Keratinocyte (primary cell): ENCODE results near the gene ASTN2. TPM values are rescaled to one million over a fixed set of nuclear protein-coding genes. Genes with fewer than 3 reads are reported as not detected.

ENCODE experiments used
- DNase-seq: peaks from one replicate; pipeline ENCODE4 v3.0.0-alpha.2; 2011; ENCODE audit warnings: low read depth, missing footprints, low spot score
- FAIRE-seq: peaks from 2 replicates; lab custom pipeline; 2011; peaks lifted over from hg19 to GRCh38; lab: Jason Lieb, UNC
- H2AFZ ChIP-seq: 2 replicates; pipeline ENCODE4 v1.6.0; 2012; ENCODE audit warnings: low read length, control low read depth, inconsistent platforms; ENCODE audit not compliant: control insufficient read depth
- H3K27ac ChIP-seq: 2 replicates; pipeline ENCODE4 v1.5.1; 2011; ENCODE audit warnings: low read length; ENCODE audit not compliant: control insufficient read depth, insufficient read depth
- H3K27me3 ChIP-seq: 3 replicates; pipeline ENCODE4 v1.6.0; 2011; ENCODE audit warnings: low read length; ENCODE audit not compliant: control insufficient read depth, insufficient read depth; ENCODE audit errors: extremely low read depth
- H3K36me3 ChIP-seq, 2 experiments: 2 replicates in 1 of 2; 3 replicates in 1 of 2; pipeline ENCODE4 v1.5.1; 2011; ENCODE audit warnings: low read length in 2 of 2, mild to moderate bottlenecking in 1 of 2; ENCODE audit not compliant: control insufficient read depth in 2 of 2, insufficient read depth in 2 of 2; ENCODE audit errors: extremely low read depth in 1 of 2
- H3K4me1 ChIP-seq: 3 replicates; pipeline ENCODE4 v1.5.1; 2011; ENCODE audit warnings: low read length; ENCODE audit not compliant: control insufficient read depth, insufficient read depth; ENCODE audit errors: extremely low read depth
- H3K4me2 ChIP-seq: 3 replicates; pipeline ENCODE4 v1.6.0; 2011; ENCODE audit warnings: low read depth, low read length; ENCODE audit not compliant: control insufficient read depth, insufficient read depth; ENCODE audit errors: extremely low read depth
- H3K4me3 ChIP-seq, 3 experiments: fragments of 200-600 bp in 1 of 3; sonication (generic) in 1 of 3; 2 replicates in 2 of 3; 3 replicates in 1 of 3; pipeline ENCODE4 v1.5.1; 2011 to 2016; ENCODE audit warnings: low read length in 3 of 3, mild to moderate bottlenecking in 3 of 3, control low read depth in 2 of 3, inconsistent platforms in 1 of 3, low read depth in 1 of 3, mixed read lengths in 1 of 3, mixed run types in 1 of 3, moderate library complexity in 1 of 3; ENCODE audit not compliant: control insufficient read depth in 2 of 3, insufficient read depth in 2 of 3; ENCODE audit errors: extremely low read depth in 1 of 3
- H3K79me2 ChIP-seq: 2 replicates; pipeline ENCODE4 v1.6.0; 2012; ENCODE audit warnings: low read length; ENCODE audit not compliant: control insufficient read depth, insufficient read depth
- H3K9ac ChIP-seq: 3 replicates; pipeline ENCODE4 v1.6.0; 2011; ENCODE audit warnings: low read length; ENCODE audit not compliant: control insufficient read depth, insufficient read depth; ENCODE audit errors: extremely low read depth
- H3K9me1 ChIP-seq: 3 replicates; pipeline ENCODE4 v1.6.0; 2011; ENCODE audit warnings: low read length; ENCODE audit not compliant: control insufficient read depth, insufficient read depth; ENCODE audit errors: extremely low read depth
- H3K9me3 ChIP-seq: 2 replicates; pipeline ENCODE4 v1.5.1; 2012; ENCODE audit warnings: low read depth, low read length; ENCODE audit not compliant: control insufficient read depth
- H4K20me1 ChIP-seq: 3 replicates; pipeline ENCODE4 v1.6.0; 2011; ENCODE audit warnings: low read length; ENCODE audit not compliant: control insufficient read depth, insufficient read depth; ENCODE audit errors: extremely low read depth
- CTCF ChIP-seq, 3 experiments: IDR thresholded peaks in 1 of 3; conservative IDR thresholded peaks in 1 of 3; optimal IDR thresholded peaks in 1 of 3; 2 replicates in 2 of 3; 3 replicates in 1 of 3; pipeline versions ENCODE3 to v1.5.1; 2011; ENCODE audit warnings: low read length in 3 of 3, mild to moderate bottlenecking in 3 of 3, moderate library complexity in 2 of 3, control low read depth in 1 of 3, inconsistent platforms in 1 of 3; ENCODE audit not compliant: insufficient read depth in 2 of 3; ENCODE audit errors: extremely low read depth in 1 of 3
- EZH2 ChIP-seq: IDR thresholded peaks from one replicate; pipeline ENCODE4 v1.6.1; 2012; ENCODE audit warnings: inconsistent platforms, mild to moderate bottlenecking, low read length, moderate library complexity
- dilution Hi-C: fragments of 300-500 bp; cut with MboI; formaldehyde crosslinking; loops from one replicate; pipeline ENCODE4 v1.7.0; 2020; ENCODE audit warnings: low sequenced_read_pairs; ENCODE audit not compliant: extremely low pct_ligation_motif_present
- polyA plus RNA-seq, 5 experiments: library from polyadenylated mRNA; depleted of rRNA in 3 of 5; stranded (reverse) in 3 of 5; stranded (forward) in 1 of 5; unstranded in 1 of 5; fragments of >200 nt; gene quantifications; 1 replicate in 1 of 5; 2 replicates in 3 of 5; 3 replicates in 1 of 5; pipeline versions ENCODE4 v1.2.1 to v1.2.3, GENCODE V29; 2011 to 2012; ENCODE audit warnings: missing spikeins in 2 of 5, low read depth in 1 of 5, low replicate concordance in 1 of 5

The ASTN2 gene
- polyA plus RNA-seq, 1 donor (not counting 4 experiments of a cell fraction or from before 2014, with no cell fraction given): 0.31 TPM

DNA sequence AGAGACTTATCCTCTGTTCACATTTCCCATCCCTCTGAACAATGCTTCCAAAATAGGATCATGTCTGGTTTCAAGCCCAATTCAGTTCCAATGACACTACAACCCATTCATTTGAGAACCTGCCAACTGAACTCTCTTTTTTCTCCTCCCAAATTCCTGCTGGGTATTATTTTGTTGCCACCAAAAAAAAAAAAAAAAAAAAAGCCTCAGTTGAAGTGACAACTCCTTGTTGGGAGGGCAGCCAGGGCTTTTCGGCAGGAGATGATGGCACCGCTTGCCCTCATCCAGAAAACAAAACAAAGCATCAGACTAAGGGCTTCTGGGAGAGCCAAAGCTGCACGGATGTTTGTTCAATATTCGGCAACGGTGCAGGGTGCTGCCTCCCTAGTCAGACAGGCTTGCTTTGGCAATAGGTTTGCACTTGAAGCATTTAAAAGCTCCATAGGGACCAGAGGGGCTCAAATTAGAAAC, 758.3 kb downstream of the ASTN2 start:
- H4K20me1 ChIP-seq: no peaks in the 10 kb centered on the region
- FAIRE-seq: no peak
- no peaks in the 10 kb centered on the region for H3K36me3 ChIP-seq
- H2AFZ ChIP-seq: no peak overlapping the region
- H3K79me2 ChIP-seq: no peaks in the 10 kb centered on the region
- no peaks in the 10 kb centered on the region for H3K27me3 ChIP-seq
- no peaks in the 10 kb centered on the region for H3K9me1 ChIP-seq
- no peak for DNase-seq
- no peak overlapping the region for H3K27ac ChIP-seq
- TF ChIP-seq CTCF (optimal IDR thresholded peaks at IDR 0.05 in 1 of 3, IDR thresholded peaks at IDR 0.05 in 1 of 3, conservative IDR thresholded peaks at IDR 0.05 in 1 of 3; ENCODE audit: extremely low read depth in 1 of 3, insufficient read depth in 2 of 3, low read length in 3 of 3) (no peak), EZH2 (no peak)
- H3K4me3 ChIP-seq: no peak overlapping the region
- H3K9me3 ChIP-seq: no peaks in the 10 kb centered on the region
- peaks cover 15% of the 10 kb centered on the region for H3K4me1 ChIP-seq
- dilution Hi-C loops: no loop called here
- no peak overlapping the region for H3K9ac ChIP-seq
- no peak overlapping the region for H3K4me2 ChIP-seq

- no peaks in the 10 kb centered on the region for H3K27me3 ChIP-seq
- H3K9me1 ChIP-seq: no peaks in the 10 kb centered on the region
- H2AFZ ChIP-seq: no peak overlapping the region
- H3K4me2 ChIP-seq: no peak overlapping the region
- H4K20me1 ChIP-seq: no peaks in the 10 kb centered on the region
- no peak for FAIRE-seq
- TF ChIP-seq CTCF (optimal IDR thresholded peaks at IDR 0.05 in 1 of 3, IDR thresholded peaks at IDR 0.05 in 1 of 3, conservative IDR thresholded peaks at IDR 0.05 in 1 of 3; ENCODE audit: extremely low read depth in 1 of 3, insufficient read depth in 2 of 3, low read length in 3 of 3): no peak
- no peak for TF ChIP-seq EZH2
- no peak for DNase-seq
- dilution Hi-C loops: no loop called here
- H3K9ac ChIP-seq: no peak overlapping the region
- H3K27ac ChIP-seq: no peak overlapping the region
- peaks cover under 1% of the 10 kb centered on the region for H3K4me1 ChIP-seq
- H3K4me3 ChIP-seq: no peak overlapping the region
- no peaks in the 10 kb centered on the region for H3K36me3 ChIP-seq
- H3K9me3 ChIP-seq: no peaks in the 10 kb centered on the region
- no peaks in the 10 kb centered on the region for H3K79me2 ChIP-seq
Measured at GRCh38 chr9:116654059-116654355, 760.9 kb downstream of the ASTN2 start.
